Head of caudate nucleus (tissue), 42 donors: ENCODE measurements around the gene CLDND2.

Source experiments
- DNase-seq, 42 donors: peaks; one replicate each; pipeline versions ENCODE4 v3.0.0 to v3.0.0-alpha.2; 2020 to 2021; ENCODE audit warnings: mixed read lengths in 7 of 42
- intact Hi-C: fragments of 100-400 bp; cut with DNase I; formaldehyde crosslinking; loops from one replicate; pipeline ENCODE4 v1.15.0; 2022

CLDND2 gene

GRCh38 chr19:51387924-51388389, 19.2 kb upstream of the CLDND2 start, which contains the start of gene LIM2:
Gene LIM2, minus strand, starts transcription at chr19:51387974. Its CDS starts 531 bp downstream, at chr19:51387443.
- DNase-seq: no peak
- intact Hi-C loops: no loop called here

GRCh38 chr19:51386882-51387520, 18.2 kb upstream of the CLDND2 start:
- no peak for DNase-seq
- intact Hi-C loops: no loop called here

GRCh38 chr19:51382004-51382403, 13.2 kb upstream of the CLDND2 start:
- intact Hi-C loops: no loop called here

GRCh38 chr19:51380379-51380778, 11.6 kb upstream of the CLDND2 start:
- no peak for DNase-seq
- intact Hi-C loops: no loop called here

More at GRCh38 chr19:51382004-51382403, 13.2 kb upstream of the CLDND2 start:
- DNase-seq: no peak

GRCh38 chr19:51377422-51377821, 8.6 kb upstream of the CLDND2 start:
- no peak for DNase-seq
- intact Hi-C loops: no loop called here

GRCh38 chr19:51375504-51376221, 6.9 kb upstream of the CLDND2 start:
- intact Hi-C loops: no loop called here
- DNase-seq: no peak

- no peak for DNase-seq
- intact Hi-C loops: no loop called here
Observed at GRCh38 chr19:51372649-51373504, 4.1 kb upstream of the CLDND2 start, which contains the start of gene NKG7. Gene NKG7, minus strand, starts transcription at chr19:51372654. Its CDS starts 119 bp downstream, at chr19:51372535.

GRCh38 chr19:51372021-51372648, 3.3 kb upstream of the CLDND2 start:
- intact Hi-C loops: no loop called here
- no peak for DNase-seq

GRCh38 chr19:51371186-51371690, 2.4 kb upstream of the CLDND2 start:
- DNase-seq: no peak

GRCh38 chr19:51370230-51370629, 1.4 kb upstream of the CLDND2 start:
- intact Hi-C loops: no loop called here
- no peak for DNase-seq

More at GRCh38 chr19:51371186-51371690, 2.4 kb upstream of the CLDND2 start:
- intact Hi-C loops: no loop called here

GRCh38 chr19:51367565-51368365, 1.0 kb downstream of the CLDND2 start:
- DNase-seq: peak; percentile 94 to 100 (median 99)
- intact Hi-C loops: no loop called here

- peak in 2 of 42 donors; percentile 44 to 50 for DNase-seq
- intact Hi-C loops: no loop called here
Observed at GRCh38 chr19:51367255-51367564, 1.6 kb downstream of the CLDND2 start.

- DNase-seq: peak; percentile 94 to 100 (median 99)
- intact Hi-C loops: no loop called here
Observed at GRCh38 chr19:51366389-51367254, 2.2 kb downstream of the CLDND2 start.

GRCh38 chr19:51365965-51366388, 2.8 kb downstream of the CLDND2 start, which contains the start of gene ETFB:
Gene ETFB, minus strand, starts transcription at chr19:51366388. Its CDS starts 62 bp downstream, at chr19:51366326.
- peak in 1 of 42 donors; percentile 23 for DNase-seq
- intact Hi-C loops: no loop called here

- intact Hi-C loops: no loop called here
- peak in 23 of 42 donors; percentile 7 to 55 (median 20) for DNase-seq
Observed at GRCh38 chr19:51365211-51365964, 3.4 kb downstream of the CLDND2 start.
